Vagina (tissue), 2 donors: ENCODE measurements around the gene TPRN.

Source experiments
- POLR2A ChIP-seq, 2 donors: fragments of 450-650 bp; IDR thresholded peaks; one replicate each; pipeline ENCODE4 v1.6.1; 2017; ENCODE audit warnings: antibody characterized with exemption in 2 of 2, mild to moderate bottlenecking in 2 of 2, moderate library complexity in 2 of 2
- TF ChIP-seq, protein P1 (sequence below), 3 experiments: fragments of 450-650 bp in 2 of 3; fragments of 200-600 bp in 1 of 3; sonication (generic) in 1 of 3; IDR thresholded peaks; one replicate each; pipeline ENCODE4 v1.5.1; 2017 to 2019; ENCODE audit warnings: antibody characterized with exemption in 3 of 3, mild to moderate bottlenecking in 2 of 3, moderate library complexity in 2 of 3

DNA sequence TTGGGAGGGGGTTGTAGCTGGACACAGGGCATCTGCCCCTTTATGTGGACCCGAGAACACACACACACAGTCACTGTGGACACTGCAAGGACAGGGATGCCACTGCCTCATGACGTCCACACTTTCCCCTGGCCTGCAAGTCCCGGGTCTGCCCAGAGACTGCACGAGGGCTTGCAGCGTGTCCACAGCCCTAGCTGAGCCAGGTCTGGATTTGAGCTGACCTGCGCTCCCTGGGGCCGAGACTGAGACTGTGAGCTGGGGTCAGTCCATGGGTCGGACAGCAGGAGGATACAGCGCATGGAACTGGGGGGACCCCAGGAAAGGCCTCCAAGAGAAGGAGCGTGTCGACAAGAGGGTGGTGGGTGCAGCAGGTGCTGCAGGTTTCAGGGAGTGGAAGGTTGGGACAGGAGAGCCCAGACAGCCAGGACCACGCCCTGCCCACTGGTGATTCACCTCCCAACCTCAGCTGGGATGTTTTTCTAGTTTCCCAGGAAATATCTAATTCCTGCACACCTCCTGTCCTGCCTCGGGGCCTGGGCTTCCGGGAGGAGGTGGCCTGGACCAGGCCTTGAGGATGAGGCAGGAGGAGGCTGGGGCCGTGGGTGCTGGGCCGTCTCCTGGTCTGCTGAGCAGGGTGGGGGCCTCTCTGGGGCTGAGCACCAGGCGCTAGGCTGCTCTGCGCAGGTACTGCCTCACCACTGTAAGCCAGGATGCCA is 26.0 kb upstream of the TPRN start:
- TF ChIP-seq, protein P1, sequence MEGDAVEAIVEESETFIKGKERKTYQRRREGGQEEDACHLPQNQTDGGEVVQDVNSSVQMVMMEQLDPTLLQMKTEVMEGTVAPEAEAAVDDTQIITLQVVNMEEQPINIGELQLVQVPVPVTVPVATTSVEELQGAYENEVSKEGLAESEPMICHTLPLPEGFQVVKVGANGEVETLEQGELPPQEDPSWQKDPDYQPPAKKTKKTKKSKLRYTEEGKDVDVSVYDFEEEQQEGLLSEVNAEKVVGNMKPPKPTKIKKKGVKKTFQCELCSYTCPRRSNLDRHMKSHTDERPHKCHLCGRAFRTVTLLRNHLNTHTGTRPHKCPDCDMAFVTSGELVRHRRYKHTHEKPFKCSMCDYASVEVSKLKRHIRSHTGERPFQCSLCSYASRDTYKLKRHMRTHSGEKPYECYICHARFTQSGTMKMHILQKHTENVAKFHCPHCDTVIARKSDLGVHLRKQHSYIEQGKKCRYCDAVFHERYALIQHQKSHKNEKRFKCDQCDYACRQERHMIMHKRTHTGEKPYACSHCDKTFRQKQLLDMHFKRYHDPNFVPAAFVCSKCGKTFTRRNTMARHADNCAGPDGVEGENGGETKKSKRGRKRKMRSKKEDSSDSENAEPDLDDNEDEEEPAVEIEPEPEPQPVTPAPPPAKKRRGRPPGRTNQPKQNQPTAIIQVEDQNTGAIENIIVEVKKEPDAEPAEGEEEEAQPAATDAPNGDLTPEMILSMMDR (IDR thresholded peaks at IDR 0.05), result no peak
- no peak for TF ChIP-seq POLR2A (IDR thresholded peaks at IDR 0.05)
